Endothelial cell of umbilical vein (primary cell): ENCODE measurements around the gene RUVBL1.

Experiments used
- CTCF ChIP-seq, 2 donors: IDR thresholded peaks; 1 replicate in 1 of 2; 2 replicates in 1 of 2; pipeline ENCODE4 v1.5.1; 2011; ENCODE audit warnings: low read length in 2 of 2, mild to moderate bottlenecking in 2 of 2, moderate library complexity in 2 of 2, control low read depth in 1 of 2, inconsistent platforms in 1 of 2, low read depth in 1 of 2; ENCODE audit not compliant: insufficient read depth in 1 of 2; ENCODE audit errors: extremely low read depth in 1 of 2
- EZH2 ChIP-seq: IDR thresholded peaks from 2 replicates; pipeline ENCODE4 v1.6.1; 2012; ENCODE audit warnings: borderline replicate concordance, low read depth, mild to moderate bottlenecking, moderate library complexity, low read length, inconsistent platforms; ENCODE audit not compliant: severe bottlenecking
- GATA2 ChIP-seq: IDR thresholded peaks from 2 replicates; pipeline ENCODE4 v1.7.0; 2011; ENCODE audit warnings: low read depth, mild to moderate bottlenecking, moderate library complexity, mixed read lengths, low read length; ENCODE audit not compliant: insufficient read length, insufficient read depth
- JUN ChIP-seq: IDR thresholded peaks from 2 replicates; pipeline ENCODE4 v1.6.1; 2011; ENCODE audit warnings: borderline replicate concordance, low read depth; ENCODE audit not compliant: insufficient read length, insufficient read depth
- MAX ChIP-seq: IDR thresholded peaks from 2 replicates; pipeline ENCODE4 v1.6.1; 2011; ENCODE audit not compliant: insufficient read depth, insufficient read length
- MYC ChIP-seq: IDR thresholded peaks from one replicate; pipeline ENCODE4 v1.6.1; 2011; ENCODE audit warnings: mild to moderate bottlenecking, low read depth, low read length
- POLR2A ChIP-seq: IDR thresholded peaks from 2 replicates; pipeline ENCODE4 v1.6.1; 2012; ENCODE audit warnings: low read depth, mild to moderate bottlenecking, control low read depth, low read length
- POLR2AphosphoS5 ChIP-seq: IDR thresholded peaks from 2 replicates; pipeline ENCODE4 v1.6.1; 2012; ENCODE audit warnings: low read depth, mild to moderate bottlenecking, control low read depth, low read length, moderate library complexity; ENCODE audit not compliant: insufficient read depth

GRCh38 chr3:128173200-128173599 lies 49.6 kb upstream of the RUVBL1 start:
- TF ChIP-seq CTCF (IDR thresholded peaks at IDR 0.05; ENCODE audit: extremely low read depth in 1 of 2, insufficient read depth in 1 of 2, low read depth in 1 of 2, low read length in 2 of 2) (no peak), JUN (no peak), MAX (no peak), POLR2A (no peak), POLR2AphosphoS5 (no peak), EZH2 (no peak), GATA2 (no peak), MYC (no peak)
